ENCODE data around the gene STXBP5.

STXBP5 gene

GRCh38 chr6:147204060-147204785 is at the start of gene STXBP5:
Gene STXBP5 (plus strand): TSS chr6:147204417. CDS start chr6:147204533, 116 bp downstream.
- Histone ChIP-seq H3F3A (ENCODE audit: insufficient read depth, low read length) (no peaks in the 10 kb centered on the region), H4K20me1 (ENCODE audit: insufficient read depth, low read length) (no peaks in the 10 kb centered on the region), H2AFZ (ENCODE audit: low read length) (peak within 1 kb of the TSS; percentile 61), H3K9ac (ENCODE audit: low read length) (peak within 1 kb of the TSS; percentile 97), H3K4me2 (ENCODE audit: low read length) (peak within 1 kb of the TSS; percentile 94), H3K27ac (ENCODE audit: low read depth, low read length, poor library complexity, severe bottlenecking) (peak within 1 kb of the TSS; percentile 86), H3K4me3 (ENCODE audit: low read depth, low read length, poor library complexity, severe bottlenecking) (peak within 1 kb of the TSS; percentile 99), H3K36me3 (ENCODE audit: insufficient read depth, low read length) (no peaks in the 10 kb centered on the region), H3K27me3 (ENCODE audit: insufficient read depth, low read length) (no peaks in the 10 kb centered on the region), H3K79me2 (ENCODE audit: insufficient read depth, low read length) (peaks cover 25% of the 10 kb centered on the region), H3K4me1 (ENCODE audit: insufficient read depth, low read length, severe bottlenecking) (peaks cover 34% of the 10 kb centered on the region), H3K9me2 (ENCODE audit: low read depth, low read length) (no peaks in the 10 kb centered on the region), H3K9me3 (ENCODE audit: low read length) (no peaks in the 10 kb centered on the region)
- TF ChIP-seq EZH2 (IDR thresholded peaks at IDR 0.05; ENCODE audit: borderline replicate concordance, low read length), result no peak
- no peak for TF ChIP-seq CTCF (IDR thresholded peaks at IDR 0.05; ENCODE audit: low read length)

- Histone ChIP-seq H3K27me3 (ENCODE audit: insufficient read depth, low read length) (no peaks in the 10 kb centered on the region), H3K9ac (ENCODE audit: low read length) (no peak overlapping the region), H3K4me1 (ENCODE audit: insufficient read depth, low read length, severe bottlenecking) (no peaks in the 10 kb centered on the region), H3F3A (ENCODE audit: insufficient read depth, low read length) (no peaks in the 10 kb centered on the region), H3K9me2 (ENCODE audit: low read depth, low read length) (no peaks in the 10 kb centered on the region), H2AFZ (ENCODE audit: low read length) (no peak overlapping the region), H3K27ac (ENCODE audit: low read depth, low read length, poor library complexity, severe bottlenecking) (no peak overlapping the region), H3K4me3 (ENCODE audit: low read depth, low read length, poor library complexity, severe bottlenecking) (no peak overlapping the region), H3K79me2 (ENCODE audit: insufficient read depth, low read length) (no peaks in the 10 kb centered on the region), H3K9me3 (ENCODE audit: low read length) (no peaks in the 10 kb centered on the region), H3K36me3 (ENCODE audit: insufficient read depth, low read length) (no peaks in the 10 kb centered on the region), H3K4me2 (ENCODE audit: low read length) (no peak overlapping the region), H4K20me1 (ENCODE audit: insufficient read depth, low read length) (no peaks in the 10 kb centered on the region)
- TF ChIP-seq EZH2 (IDR thresholded peaks at IDR 0.05; ENCODE audit: borderline replicate concordance, low read length) (no peak), CTCF (IDR thresholded peaks at IDR 0.05; ENCODE audit: low read length) (no peak)
Measured at GRCh38 chr6:147154454-147154853, 49.8 kb upstream of the STXBP5 start.

- no peak overlapping the region for H2AFZ ChIP-seq (ENCODE audit: low read length)
- no peaks in the 10 kb centered on the region for H3K9me2 ChIP-seq (ENCODE audit: low read depth, low read length)
- H3K27me3 ChIP-seq (ENCODE audit: insufficient read depth, low read length), result no peaks in the 10 kb centered on the region
- H3K4me3 ChIP-seq (ENCODE audit: low read depth, low read length, poor library complexity, severe bottlenecking), result no peak overlapping the region
- no peaks in the 10 kb centered on the region for H3F3A ChIP-seq (ENCODE audit: insufficient read depth, low read length)
- H3K27ac ChIP-seq (ENCODE audit: low read depth, low read length, poor library complexity, severe bottlenecking), result no peak overlapping the region
- no peaks in the 10 kb centered on the region for H3K36me3 ChIP-seq (ENCODE audit: insufficient read depth, low read length)
- H3K9me3 ChIP-seq (ENCODE audit: low read length), result no peaks in the 10 kb centered on the region
- H4K20me1 ChIP-seq (ENCODE audit: insufficient read depth, low read length), result no peaks in the 10 kb centered on the region
- no peaks in the 10 kb centered on the region for H3K4me1 ChIP-seq (ENCODE audit: insufficient read depth, low read length, severe bottlenecking)
- no peaks in the 10 kb centered on the region; the same call in 1 of the 2 replicates for H3K79me2 ChIP-seq (ENCODE audit: insufficient read depth, low read length)
- H3K9ac ChIP-seq (ENCODE audit: low read length), result no peak overlapping the region
- TF ChIP-seq EZH2 (IDR thresholded peaks at IDR 0.05; ENCODE audit: borderline replicate concordance, low read length), result no peak
- TF ChIP-seq CTCF (IDR thresholded peaks at IDR 0.05; ENCODE audit: low read length), result no peak
- H3K4me2 ChIP-seq (ENCODE audit: low read length), result no peak overlapping the region
Measured at GRCh38 chr6:147156218-147156617, 48.0 kb upstream of the STXBP5 start.
